BJ (cell line): ENCODE data around the gene NKAIN4. TPM values are rescaled to one million over a fixed set of nuclear protein-coding genes. Genes with fewer than 3 reads are reported as not detected.

ENCODE experiments used
- CTCF ChIA-PET: fragments of 350-600 bp; formaldehyde crosslinking; extraction: SDS; loops from one replicate; lab custom pipeline; 2021; ENCODE audit warnings: antibody characterized with exemption, inconsistent platforms; lab: Yijun Ruan, JAX
- POLR2A ChIA-PET: fragments of 300-600 bp; sonication (Branson Sonifier 250); formaldehyde crosslinking; extraction: SDS; loops from one replicate; lab custom pipeline; 2021; ENCODE audit warnings: antibody characterized with exemption; lab: Charles Lee
- DNase-seq: peaks from one replicate; pipeline ENCODE4 v3.0.0-alpha.2; 2011; ENCODE audit warnings: low read depth
- H3K27me3 ChIP-seq: 2 replicates; pipeline ENCODE4 v1.6.0; 2011; ENCODE audit warnings: low read length; ENCODE audit not compliant: control insufficient read depth, insufficient read depth
- H3K36me3 ChIP-seq: 2 replicates; pipeline ENCODE4 v1.5.1; 2011; ENCODE audit warnings: low read length; ENCODE audit not compliant: control insufficient read depth, insufficient read depth
- H3K4me3 ChIP-seq: 2 replicates; pipeline ENCODE4 v1.5.1; 2011; ENCODE audit warnings: low read depth, mild to moderate bottlenecking, control low read depth, low read length
- CTCF ChIP-seq: IDR thresholded peaks from 2 replicates; pipeline ENCODE4 v1.5.1; 2011; ENCODE audit warnings: low read depth, mild to moderate bottlenecking, control low read depth, inconsistent platforms, low read length, moderate library complexity; ENCODE audit not compliant: insufficient read depth
- polyA plus RNA-seq: library from polyadenylated mRNA; depleted of rRNA; stranded (reverse); fragments of >200 nt; gene quantifications from 2 replicates; pipeline ENCODE4 v1.2.3, GENCODE V29; 2011

Gene NKAIN4
- polyA plus RNA-seq, 1 experiment = not detected

- Histone ChIP-seq H3K36me3 (no peaks in the 10 kb centered on the region), H3K27me3 (peaks cover 42% of the 10 kb centered on the region), H3K4me3 (no peak overlapping the region)
- no peak for TF ChIP-seq CTCF
- DNase-seq = no peak
- ChIA-PET POLR2A (no interaction called here), CTCF (interaction anchor here (2.9 kb wide), 1 partner anchor 40 kb away, joined by 9 read pairs; no protein-coding TSS in a partner anchor)
These were observed 10.3 kb upstream of the NKAIN4 start for GRCh38 chr20:63264519-63264918.

DNA sequence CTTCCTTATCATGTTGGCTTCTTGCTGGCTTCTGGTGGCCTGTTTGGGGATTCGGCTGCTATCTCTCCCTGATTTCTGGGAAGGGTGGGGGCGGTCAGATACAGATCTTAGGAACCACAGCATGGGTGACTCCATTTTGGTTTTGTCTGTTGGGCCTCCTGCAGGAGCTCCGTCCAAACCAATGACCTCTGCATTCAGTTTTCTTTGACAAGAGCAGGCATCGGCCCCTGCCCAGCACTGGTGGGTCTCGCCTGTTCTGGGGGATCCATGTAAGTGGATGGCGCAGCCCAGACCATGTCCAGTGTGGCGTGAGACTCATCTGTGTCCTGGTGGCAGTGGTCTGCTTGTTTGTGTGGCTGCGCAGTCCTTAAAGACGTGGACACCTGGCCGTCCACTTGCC is 9.7 kb upstream of the NKAIN4 start:
- no peak overlapping the region for H3K4me3 ChIP-seq
- peaks cover 47% of the 10 kb centered on the region for H3K27me3 ChIP-seq
- POLR2A ChIA-PET = no interaction called here

GRCh38 chr20:63262836-63263235 is 8.6 kb upstream of the NKAIN4 start:
- ChIA-PET CTCF (interaction anchor here (2.9 kb wide), 1 partner anchor 39 kb away, joined by 9 read pairs; no protein-coding TSS in a partner anchor), POLR2A (no interaction called here)
- TF ChIP-seq CTCF = no peak
- Histone ChIP-seq H3K4me3 (no peak overlapping the region), H3K36me3 (no peaks in the 10 kb centered on the region), H3K27me3 (peaks cover 56% of the 10 kb centered on the region)
- DNase-seq = no peak

More for the DNA sequence above, 9.7 kb upstream of the NKAIN4 start:
- DNase-seq = no peak
- H3K36me3 ChIP-seq = no peaks in the 10 kb centered on the region
- TF ChIP-seq CTCF = no peak
- CTCF ChIA-PET = interaction anchor here (2.9 kb wide), 1 partner anchor 40 kb away, joined by 9 read pairs; no protein-coding TSS in a partner anchor

GRCh38 chr20:63261795-63262528 is 7.7 kb upstream of the NKAIN4 start:
- TF ChIP-seq CTCF = no peak
- POLR2A ChIA-PET = no interaction called here
- CTCF ChIA-PET = interaction anchor here (2.9 kb wide), 1 partner anchor 38 kb away, joined by 9 read pairs; no protein-coding TSS in a partner anchor
- no peak for DNase-seq
- no peak overlapping the region for H3K4me3 ChIP-seq
- peaks cover 57% of the 10 kb centered on the region for H3K27me3 ChIP-seq
- no peaks in the 10 kb centered on the region for H3K36me3 ChIP-seq

GRCh38 chr20:63261060-63261794 is 7.0 kb upstream of the NKAIN4 start:
- peaks cover 60% of the 10 kb centered on the region for H3K27me3 ChIP-seq
- CTCF ChIA-PET = interaction anchor here (0.7 to 2.6 kb wide), 3 partner anchors 8 to 48 kb away, joined by 3 to 14 read pairs (median 3); no protein-coding TSS in a partner anchor
- no peak for DNase-seq
- no peak overlapping the region for H3K4me3 ChIP-seq
- POLR2A ChIA-PET = no interaction called here
- H3K36me3 ChIP-seq = no peaks in the 10 kb centered on the region
- no peak for TF ChIP-seq CTCF
